Measurements from ENCODE around the gene ABCA13. TPM values are rescaled to one million over a fixed set of nuclear protein-coding genes. Genes with fewer than 3 reads are reported as not detected.

ABCA13 gene
- polyA plus RNA-seq, 1 of the 3 experiments (the other 2 are of a cell fraction), result not detected

GRCh38 chr7:48638041-48638440 is 466.8 kb downstream of the ABCA13 start:
- POLR2A ChIA-PET, result no interaction called here
- no peaks in the 10 kb centered on the region for H3K36me3 ChIP-seq (replicated peaks in 1 of 2; ENCODE audit: control insufficient read depth in 1 of 2, insufficient read depth in 2 of 2, low read length in 1 of 2)

More at GRCh38 chr7:48638041-48638440, 466.8 kb downstream of the ABCA13 start:
- CTCF ChIA-PET, result no interaction called here
- no peaks in the 10 kb centered on the region for H3K9me3 ChIP-seq
- no peaks in the 10 kb centered on the region for H3F3A ChIP-seq (replicated peaks; ENCODE audit: insufficient read depth)
- no peak overlapping the region for H3K9ac ChIP-seq
- H3K79me2 ChIP-seq (ENCODE audit: insufficient read depth), result no peaks in the 10 kb centered on the region
- no peak for TF ChIP-seq YY1 (IDR thresholded peaks at IDR 0.05; ENCODE audit: low read depth)
- TF ChIP-seq POLR2AphosphoS5 (IDR thresholded peaks at IDR 0.05; ENCODE audit: low read depth, low read length), result no peak
- TF ChIP-seq CTCF (IDR thresholded peaks at IDR 0.05), result no peak
- no peak for TF ChIP-seq PBX3 (IDR thresholded peaks at IDR 0.05)
- no peak for TF ChIP-seq FOSL2 (IDR thresholded peaks at IDR 0.05; ENCODE audit: borderline replicate concordance, low read depth)
- no peak for TF ChIP-seq TCF12 (IDR thresholded peaks at IDR 0.05)
- TF ChIP-seq FOXJ3 (CRISPR knock-in tag; IDR thresholded peaks at IDR 0.05), result no peak
- no peak for TF ChIP-seq MXI1 (IDR thresholded peaks at IDR 0.05; ENCODE audit: low read depth, low read length)
- no peak for TF ChIP-seq SIN3A (IDR thresholded peaks at IDR 0.05; ENCODE audit: borderline replicate concordance, low read depth, low read length)
- TF ChIP-seq, protein P1, sequence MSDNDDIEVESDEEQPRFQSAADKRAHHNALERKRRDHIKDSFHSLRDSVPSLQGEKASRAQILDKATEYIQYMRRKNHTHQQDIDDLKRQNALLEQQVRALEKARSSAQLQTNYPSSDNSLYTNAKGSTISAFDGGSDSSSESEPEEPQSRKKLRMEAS (IDR thresholded peaks at IDR 0.05; ENCODE audit: low read depth), result no peak
- no peak for TF ChIP-seq GATA2 (CRISPR knock-in tag; IDR thresholded peaks at IDR 0.05)
- TF ChIP-seq, protein P2, sequence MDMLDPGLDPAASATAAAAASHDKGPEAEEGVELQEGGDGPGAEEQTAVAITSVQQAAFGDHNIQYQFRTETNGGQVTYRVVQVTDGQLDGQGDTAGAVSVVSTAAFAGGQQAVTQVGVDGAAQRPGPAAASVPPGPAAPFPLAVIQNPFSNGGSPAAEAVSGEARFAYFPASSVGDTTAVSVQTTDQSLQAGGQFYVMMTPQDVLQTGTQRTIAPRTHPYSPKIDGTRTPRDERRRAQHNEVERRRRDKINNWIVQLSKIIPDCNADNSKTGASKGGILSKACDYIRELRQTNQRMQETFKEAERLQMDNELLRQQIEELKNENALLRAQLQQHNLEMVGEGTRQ (IDR thresholded peaks at IDR 0.05; ENCODE audit: borderline replicate concordance, low read depth, low read length), result no peak
- TF ChIP-seq TEAD4 (IDR thresholded peaks at IDR 0.05; ENCODE audit: borderline replicate concordance, insufficient read depth), result no peak
- TF ChIP-seq CHD2 (IDR thresholded peaks at IDR 0.05; ENCODE audit: low read length, partially characterized antibody), result no peak
- no peak for TF ChIP-seq TAF1 (IDR thresholded peaks at IDR 0.05; ENCODE audit: borderline replicate concordance, low read depth, low read length)
- TF ChIP-seq JUND (IDR thresholded peaks at IDR 0.05), result no peak
- TF ChIP-seq SMC3 (IDR thresholded peaks at IDR 0.05; ENCODE audit: low read depth, low read length), result no peak
- no peak for TF ChIP-seq REST (IDR thresholded peaks at IDR 0.05; ENCODE audit: low read depth, low read length)
- no peaks in the 10 kb centered on the region for H3K4me1 ChIP-seq (ENCODE audit: control insufficient read depth in 1 of 2, insufficient read depth in 2 of 2, low read depth in 1 of 2, low read length in 1 of 2)
- H3K4me3 ChIP-seq (ENCODE audit: low read depth in 2 of 2, low read length in 1 of 2), result no peak overlapping the region
- H3K27ac ChIP-seq (ENCODE audit: low read depth in 2 of 2, low read length in 1 of 2), result no peak overlapping the region
- H3K27me3 ChIP-seq (ENCODE audit: insufficient read depth), result no peaks in the 10 kb centered on the region
- H3K9me2 ChIP-seq, result no peaks in the 10 kb centered on the region
- H2AFZ ChIP-seq (ENCODE audit: low read depth), result no peak overlapping the region
- no peak overlapping the region for H3K4me2 ChIP-seq
- no peaks in the 10 kb centered on the region for H4K20me1 ChIP-seq (ENCODE audit: insufficient read depth)
- 2% methylated on average over 6 of the region's 6 CpGs for WGBS (ENCODE audit: low lambda C conversion rate)
- no peak for DNase-seq
